Endothelial cell (in vitro differentiated cells): Measurements from ENCODE around the gene PFKFB3. TPM values are rescaled to one million over a fixed set of nuclear protein-coding genes. Genes with fewer than 3 reads are reported as not detected.

Experiments used
- DNase-seq: peaks from one replicate; pipeline ENCODE4 v3.0.0; 2021; ENCODE audit warnings: low spot score
- H3K27ac Mint-ChIP-seq: one replicate; pipeline ENCODE4 v1.8.0; 2021; ENCODE audit warnings: mixed read lengths, inconsistent platforms; ENCODE audit not compliant: unreplicated experiment
- H3K27me3 Mint-ChIP-seq: one replicate; pipeline ENCODE4 v1.8.0; 2021; ENCODE audit warnings: mild to moderate bottlenecking, moderate library complexity, mixed read lengths, inconsistent platforms; ENCODE audit not compliant: unreplicated experiment
- H3K36me3 Mint-ChIP-seq: one replicate; pipeline ENCODE4 v1.8.0; 2021; ENCODE audit warnings: mild to moderate bottlenecking, low read depth, mixed read lengths, inconsistent platforms; ENCODE audit not compliant: unreplicated experiment
- H3K4me1 Mint-ChIP-seq: one replicate; pipeline ENCODE4 v1.8.0; 2021; ENCODE audit warnings: mild to moderate bottlenecking, mixed read lengths, inconsistent platforms; ENCODE audit not compliant: unreplicated experiment
- H3K4me3 Mint-ChIP-seq: one replicate; pipeline ENCODE4 v1.8.0; 2021; ENCODE audit warnings: mild to moderate bottlenecking, mixed read lengths, inconsistent platforms; ENCODE audit not compliant: unreplicated experiment
- H3K9me3 Mint-ChIP-seq: one replicate; pipeline ENCODE4 v1.8.0; 2021; ENCODE audit warnings: mixed read lengths, inconsistent platforms; ENCODE audit not compliant: unreplicated experiment
- CTCF ChIP-seq: fragments of 200-600 bp; sonication (generic); IDR thresholded peaks from one replicate; pipeline ENCODE4 v1.5.0; 2021; ENCODE audit warnings: antibody characterized with exemption; ENCODE audit not compliant: unreplicated experiment
- total RNA-seq: library from RNA; stranded (reverse); fragmentation: NEBNext Ultra II Directional; extraction: Animal tissue kit (Norgen Biotek cat#: 25700); gene quantifications from one replicate; pipeline ENCODE4 v1.2.1, GENCODE V29; 2021; ENCODE audit not compliant: unreplicated experiment

PFKFB3 gene
- total RNA-seq, 1 donor from 2014 or later: 32.3 TPM

- Mint-ChIP-seq H3K27me3 (peaks cover 9% of the 10 kb centered on the region), H3K36me3 (peaks cover 11% of the 10 kb centered on the region), H3K4me3 (no peak overlapping the region), H3K9me3 (no peaks in the 10 kb centered on the region), H3K27ac (no peak overlapping the region), H3K4me1 (peaks cover 55% of the 10 kb centered on the region)
- TF ChIP-seq CTCF: no peak
- no peak for DNase-seq
These were observed 28.4 kb upstream of the PFKFB3 start for GRCh38 chr10:6174201-6174874.

- Mint-ChIP-seq H3K27ac (peak overlapping the region; percentile 67), H3K4me1 (peaks cover 43% of the 10 kb centered on the region), H3K36me3 (peaks cover 11% of the 10 kb centered on the region), H3K9me3 (no peaks in the 10 kb centered on the region), H3K27me3 (peaks cover 9% of the 10 kb centered on the region), H3K4me3 (no peak overlapping the region)
- DNase-seq: no peak
- TF ChIP-seq CTCF: no peak
These were observed 27.2 kb upstream of the PFKFB3 start for GRCh38 chr10:6175329-6176055.

- no peak for TF ChIP-seq CTCF
- Mint-ChIP-seq H3K4me1 (peaks cover 40% of the 10 kb centered on the region), H3K9me3 (no peaks in the 10 kb centered on the region), H3K27ac (peak overlapping the region; percentile 77), H3K36me3 (peaks cover 11% of the 10 kb centered on the region), H3K4me3 (no peak overlapping the region), H3K27me3 (peaks cover 10% of the 10 kb centered on the region)
- peak; percentile 16 for DNase-seq
These were observed 26.0 kb upstream of the PFKFB3 start for GRCh38 chr10:6176691-6177231.

GRCh38 chr10:6177880-6178281 lies 24.9 kb upstream of the PFKFB3 start:
- TF ChIP-seq CTCF: no peak
- Mint-ChIP-seq H3K9me3 (no peaks in the 10 kb centered on the region), H3K4me3 (no peak overlapping the region), H3K36me3 (peaks cover 11% of the 10 kb centered on the region), H3K27me3 (peaks cover 10% of the 10 kb centered on the region), H3K27ac (no peak overlapping the region), H3K4me1 (peaks cover 35% of the 10 kb centered on the region)
- no peak for DNase-seq

- Mint-ChIP-seq H3K36me3 (peaks cover 7% of the 10 kb centered on the region), H3K4me1 (peaks cover 29% of the 10 kb centered on the region), H3K27me3 (peaks cover 8% of the 10 kb centered on the region), H3K9me3 (no peaks in the 10 kb centered on the region), H3K4me3 (no peak overlapping the region), H3K27ac (no peak overlapping the region)
- no peak for DNase-seq
- no peak for TF ChIP-seq CTCF
These were observed 24.2 kb upstream of the PFKFB3 start for GRCh38 chr10:6178581-6178980.
